AG09309 (cell line): ENCODE measurements around the gene ROR2.

Experiments
- DNase-seq: peaks from one replicate; pipeline ENCODE4 v3.0.0-alpha.2; 2010; ENCODE audit warnings: low read depth
- H3K4me3 ChIP-seq: 2 replicates; pipeline ENCODE4 v1.5.1; 2011; ENCODE audit warnings: mild to moderate bottlenecking, low read depth, low read length, moderate library complexity; ENCODE audit not compliant: control insufficient read depth
- TF ChIP-seq, protein P1 (sequence below): IDR thresholded peaks from 2 replicates; pipeline ENCODE4 v1.5.1; 2011; ENCODE audit warnings: mild to moderate bottlenecking, low read depth, low read length, inconsistent platforms; ENCODE audit not compliant: insufficient read depth, control insufficient read depth; ENCODE audit errors: missing control alignments

Gene ROR2

DNA sequence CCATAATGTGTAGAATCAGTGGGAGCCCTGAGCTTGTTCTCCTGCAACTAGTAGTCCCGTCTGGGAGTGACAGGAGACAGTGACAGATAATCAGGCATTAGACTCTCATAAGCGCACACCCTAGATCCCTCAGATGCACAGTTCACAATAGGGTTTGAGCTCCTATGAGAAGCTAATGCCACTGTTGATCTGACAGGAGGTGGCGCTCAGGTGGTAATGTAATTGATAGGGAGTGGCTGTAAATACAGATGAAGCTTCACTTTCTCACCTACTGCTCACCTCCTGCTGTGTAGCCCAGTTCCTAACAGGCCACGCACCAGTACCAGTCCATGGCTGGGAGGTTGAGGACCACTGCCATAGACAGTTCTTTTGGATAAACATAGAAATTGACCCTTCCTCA, 188.7 kb downstream of the ROR2 start:
- H3K4me3 ChIP-seq = no peak overlapping the region
- DNase-seq = no peak
- TF ChIP-seq, protein P1, sequence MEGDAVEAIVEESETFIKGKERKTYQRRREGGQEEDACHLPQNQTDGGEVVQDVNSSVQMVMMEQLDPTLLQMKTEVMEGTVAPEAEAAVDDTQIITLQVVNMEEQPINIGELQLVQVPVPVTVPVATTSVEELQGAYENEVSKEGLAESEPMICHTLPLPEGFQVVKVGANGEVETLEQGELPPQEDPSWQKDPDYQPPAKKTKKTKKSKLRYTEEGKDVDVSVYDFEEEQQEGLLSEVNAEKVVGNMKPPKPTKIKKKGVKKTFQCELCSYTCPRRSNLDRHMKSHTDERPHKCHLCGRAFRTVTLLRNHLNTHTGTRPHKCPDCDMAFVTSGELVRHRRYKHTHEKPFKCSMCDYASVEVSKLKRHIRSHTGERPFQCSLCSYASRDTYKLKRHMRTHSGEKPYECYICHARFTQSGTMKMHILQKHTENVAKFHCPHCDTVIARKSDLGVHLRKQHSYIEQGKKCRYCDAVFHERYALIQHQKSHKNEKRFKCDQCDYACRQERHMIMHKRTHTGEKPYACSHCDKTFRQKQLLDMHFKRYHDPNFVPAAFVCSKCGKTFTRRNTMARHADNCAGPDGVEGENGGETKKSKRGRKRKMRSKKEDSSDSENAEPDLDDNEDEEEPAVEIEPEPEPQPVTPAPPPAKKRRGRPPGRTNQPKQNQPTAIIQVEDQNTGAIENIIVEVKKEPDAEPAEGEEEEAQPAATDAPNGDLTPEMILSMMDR = no peak

DNA sequence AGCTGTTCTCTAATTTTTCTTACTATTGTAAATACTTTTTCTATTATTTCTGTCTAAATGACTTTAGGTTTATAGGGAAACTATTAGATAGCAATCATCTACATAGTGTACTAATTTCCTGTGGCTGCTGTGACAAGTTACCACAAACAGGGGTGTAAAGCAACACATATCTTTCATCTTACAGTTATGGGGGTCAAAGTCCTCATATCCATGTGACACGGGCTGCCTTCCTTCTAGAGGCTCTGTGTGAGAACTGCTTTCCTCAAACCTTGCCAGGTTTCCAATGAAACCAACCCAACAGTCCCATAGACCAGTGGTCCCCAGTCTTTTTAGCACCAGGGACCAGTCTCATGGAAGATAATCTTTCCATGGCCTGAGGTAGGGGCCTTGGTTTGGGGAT, 189.1 kb downstream of the ROR2 start:
- no peak for DNase-seq
- TF ChIP-seq, protein P1 = no peak

DNA sequence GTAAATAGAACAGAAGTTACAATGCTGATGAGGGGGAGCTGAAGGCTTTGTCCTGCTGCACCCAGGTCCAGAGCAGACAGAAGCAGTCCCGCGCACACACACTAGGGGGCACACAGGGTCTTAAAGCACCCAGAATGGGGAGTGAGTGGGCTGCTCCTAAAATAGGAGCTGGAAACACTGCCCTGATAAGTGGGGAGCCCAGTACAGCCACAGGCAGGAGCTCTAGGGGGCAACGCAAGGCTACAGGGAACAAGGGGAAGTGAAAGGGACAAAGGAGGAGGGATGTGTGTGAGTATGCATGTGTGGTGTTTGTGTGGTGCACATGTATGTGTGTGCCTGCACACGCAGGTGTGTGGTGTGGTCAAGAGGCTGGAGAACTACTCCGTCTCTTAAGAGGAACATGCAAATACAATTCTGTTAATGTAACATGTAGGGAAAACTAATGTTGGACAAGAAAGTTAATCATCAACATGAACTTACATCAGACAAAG, 191.5 kb downstream of the ROR2 start:
- TF ChIP-seq, protein P1 = peak; percentile 82
- no peak for DNase-seq
- H3K4me3 ChIP-seq = no peak overlapping the region

More for the DNA sequence above, 189.1 kb downstream of the ROR2 start:
- no peak overlapping the region for H3K4me3 ChIP-seq

DNA sequence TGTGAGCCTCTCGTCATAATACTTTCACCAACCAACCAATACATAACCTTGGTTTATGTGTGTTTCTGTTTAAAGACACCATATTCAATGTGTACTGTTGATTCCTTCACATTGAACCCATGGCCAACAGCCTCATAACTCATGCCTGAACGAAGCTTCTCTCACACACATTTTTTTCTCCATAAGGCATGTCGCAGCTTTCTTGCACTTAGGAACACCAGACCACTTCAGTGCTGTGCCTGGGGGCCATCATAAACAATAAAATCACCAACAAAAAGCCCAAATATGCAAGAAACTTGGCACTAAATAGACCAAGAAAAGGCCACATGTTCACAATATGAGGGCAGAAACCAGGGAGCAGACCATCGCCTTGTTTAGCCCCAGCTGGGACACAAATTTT, 192.2 kb downstream of the ROR2 start:
- TF ChIP-seq, protein P1 = no peak
- no peak overlapping the region for H3K4me3 ChIP-seq
- no peak for DNase-seq

DNA sequence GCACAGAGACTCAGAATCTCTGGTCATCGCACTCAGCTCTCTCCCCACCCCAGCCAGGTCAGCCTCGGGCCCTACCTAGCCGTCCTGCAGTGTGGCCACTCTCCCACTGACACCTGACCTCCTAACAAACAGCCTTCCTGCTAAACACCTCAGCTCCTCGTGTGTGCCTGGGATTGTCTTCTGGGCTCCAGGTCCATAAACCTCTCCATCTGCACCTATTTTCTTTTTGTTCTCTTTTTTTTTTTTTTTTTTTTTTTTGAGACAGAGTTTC, 193.6 kb downstream of the ROR2 start:
- TF ChIP-seq, protein P1 = no peak
- no peak for DNase-seq
- no peak overlapping the region for H3K4me3 ChIP-seq

DNA sequence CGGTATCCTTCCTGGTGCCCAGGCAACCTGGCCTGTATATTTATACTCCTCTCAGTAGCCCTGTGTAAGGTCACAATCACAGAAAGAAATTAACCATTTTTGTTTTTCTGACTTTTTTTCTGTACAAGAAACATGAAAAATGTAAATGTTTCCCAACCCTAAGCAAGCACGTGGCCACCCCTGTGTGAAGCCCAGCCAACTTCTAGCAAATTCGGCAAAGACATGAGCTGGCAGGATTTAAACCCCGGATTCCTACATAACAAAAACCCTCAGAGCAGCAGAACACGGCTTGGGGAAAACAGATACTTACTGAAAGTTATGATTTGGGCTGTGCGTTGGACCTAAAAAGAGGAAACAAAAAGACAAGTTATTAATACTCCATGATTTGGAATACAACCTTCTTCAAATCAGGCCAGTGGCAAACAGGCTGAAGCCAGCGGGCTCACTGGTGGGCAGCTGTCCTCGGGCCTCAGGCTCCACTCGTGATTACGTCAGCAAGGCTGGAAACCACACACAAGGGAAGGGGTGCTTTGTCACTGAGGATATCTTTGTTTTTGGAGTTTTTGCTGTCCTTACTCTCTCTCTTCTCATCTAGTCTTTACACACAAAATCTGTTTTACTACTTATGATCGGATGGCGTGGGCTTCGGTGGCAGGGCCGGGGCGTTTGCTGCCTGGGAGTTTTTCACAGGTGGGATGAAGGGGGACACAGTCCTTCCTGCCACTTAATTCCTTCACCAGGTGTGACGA, 194.1 kb downstream of the ROR2 start:
- H3K4me3 ChIP-seq = no peak overlapping the region
- TF ChIP-seq, protein P1 = no peak
- no peak for DNase-seq

DNA sequence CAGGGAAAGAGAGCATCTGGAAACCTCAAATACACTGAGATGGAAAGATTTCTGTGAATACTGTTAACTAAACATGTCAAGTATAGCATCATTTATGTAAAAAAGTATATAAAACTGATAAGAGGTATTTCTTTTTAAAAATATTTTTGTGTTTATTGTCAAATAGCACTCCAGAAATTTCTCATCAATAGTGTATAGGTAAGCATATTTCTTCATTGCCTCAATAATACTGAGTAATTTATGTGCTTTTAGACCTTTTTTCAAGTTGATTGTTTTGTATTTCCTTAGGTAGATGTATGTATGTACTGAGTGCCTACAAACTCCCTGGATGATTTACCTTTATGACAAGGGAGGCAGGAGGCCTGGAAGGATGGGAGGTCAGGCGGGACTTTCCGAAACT, 196.3 kb downstream of the ROR2 start:
- TF ChIP-seq, protein P1 = no peak
- H3K4me3 ChIP-seq = no peak overlapping the region
- no peak for DNase-seq
